Nephron (organoid): Measurements from ENCODE around the gene GPR162.
A peak's percentile ranks its signal among the peaks of the same experiment; 100 is the strongest.

Experiments used
- H3K27ac Mint-ChIP-seq, 3 experiments: 2 replicates each; pipeline ENCODE4 v1.8.0; 2020; ENCODE audit warnings: mixed read lengths in 3 of 3, mild to moderate bottlenecking in 2 of 3, moderate library complexity in 1 of 3
- H3K27me3 Mint-ChIP-seq: 2 replicates; pipeline ENCODE4 v1.8.0; 2021; ENCODE audit warnings: low read depth, mild to moderate bottlenecking, moderate library complexity, mixed read lengths
- H3K36me3 Mint-ChIP-seq: 2 replicates; pipeline ENCODE4 v1.8.0; 2020; ENCODE audit warnings: low read depth, mixed read lengths
- H3K4me1 Mint-ChIP-seq: 2 replicates; pipeline ENCODE4 v1.8.0; 2020; ENCODE audit warnings: mixed read lengths
- H3K4me3 Mint-ChIP-seq, 3 experiments: 2 replicates each; pipeline ENCODE4 v1.8.0; 2020; ENCODE audit warnings: mild to moderate bottlenecking in 3 of 3, mixed read lengths in 3 of 3, moderate library complexity in 2 of 3
- H3K9me3 Mint-ChIP-seq: 2 replicates; pipeline ENCODE4 v1.8.0; 2020; ENCODE audit warnings: mixed read lengths
- CTCF ChIP-seq, 3 experiments: fragments of 200-600 bp; sonication (generic); IDR thresholded peaks; one replicate each; pipeline ENCODE4 v1.5.0; 2021; ENCODE audit warnings: antibody characterized with exemption in 3 of 3; ENCODE audit not compliant: unreplicated experiment in 3 of 3

GPR162 gene

DNA sequence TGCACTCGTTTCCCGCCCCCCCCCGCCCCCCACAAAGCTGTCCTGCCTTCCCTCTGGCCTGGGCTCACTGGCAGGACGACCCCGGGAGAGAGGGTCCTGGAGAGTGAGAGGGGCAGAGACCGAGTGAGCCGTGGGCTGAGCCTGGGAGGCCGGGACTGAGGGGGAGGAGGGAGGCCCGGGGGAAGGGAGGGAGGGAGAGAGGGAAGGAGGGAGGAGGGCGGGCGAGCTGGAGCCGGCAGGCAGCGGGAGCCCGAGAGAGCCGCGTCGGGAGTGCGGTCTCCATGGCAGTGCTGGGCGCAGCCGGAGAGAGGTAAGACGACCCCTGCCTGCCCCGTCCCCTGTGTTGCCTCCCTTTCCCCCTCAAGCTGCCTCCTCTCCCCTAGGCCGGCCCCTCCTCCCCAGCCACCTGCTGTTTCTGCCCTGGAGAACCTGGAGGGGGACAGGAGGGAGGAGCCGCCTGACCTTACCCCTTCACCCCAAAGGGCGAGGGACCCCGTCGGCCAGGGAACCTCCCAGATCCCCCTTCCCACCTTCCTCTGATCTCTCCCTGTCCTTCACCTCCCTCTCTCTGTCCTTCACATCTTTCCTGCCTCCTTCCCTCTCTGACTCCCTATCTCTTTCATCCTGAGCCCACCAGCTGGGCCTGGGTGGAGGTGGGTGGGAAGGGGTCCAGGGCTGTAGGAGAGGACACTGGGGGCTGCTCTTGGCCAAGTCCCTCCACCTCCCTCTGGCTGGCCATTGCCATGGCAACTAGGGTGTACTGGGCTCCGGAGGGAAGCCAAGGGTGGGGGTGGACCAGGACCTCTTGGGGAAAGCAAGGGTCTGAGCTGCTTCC is at the start of gene GPR162:
Gene GPR162, plus strand, starts transcription at position 231 of the 835 bp plus-strand sequence. CDS start 2,078 bp downstream, outside the sequence.
- peak within 1 kb of the TSS; percentile 84 to 86 (median 85) for H3K4me3 Mint-ChIP-seq
- H3K9me3 Mint-ChIP-seq, result no peaks in the 10 kb centered on the region
- peaks cover 57% of the 10 kb centered on the region for H3K4me1 Mint-ChIP-seq
- H3K36me3 Mint-ChIP-seq, result peaks cover 4% of the 10 kb centered on the region
- H3K27me3 Mint-ChIP-seq, result peaks cover 4% of the 10 kb centered on the region
- no peak for TF ChIP-seq CTCF (IDR thresholded peaks at IDR 0.05; ENCODE audit: unreplicated experiment in 3 of 3)
- peak within 1 kb of the TSS; percentile 90 to 98 (median 91) for H3K27ac Mint-ChIP-seq

- Mint-ChIP-seq H3K36me3 (peaks cover 55% of the 10 kb centered on the region), H3K27ac (no peak within 1 kb of the TSS), H3K4me3 (peak within 1 kb of the TSS; percentile 61 to 73 (median 64)), H3K9me3 (no peaks in the 10 kb centered on the region), H3K4me1 (peaks cover 35% of the 10 kb centered on the region), H3K27me3 (peaks cover 23% of the 10 kb centered on the region)
- TF ChIP-seq CTCF (IDR thresholded peaks at IDR 0.05; ENCODE audit: unreplicated experiment in 3 of 3), result no peak
These were observed 49.3 kb upstream of the GPR162 start, which contains the start of gene LAG3 for GRCh38 chr12:6772331-6772695. TSS of gene LAG3 (plus strand) at chr12:6772520. CDS start at chr12:6772853, 333 bp downstream.

GRCh38 chr12:6772726-6773589 is 48.7 kb upstream of the GPR162 start:
- TF ChIP-seq CTCF (IDR thresholded peaks at IDR 0.05; ENCODE audit: unreplicated experiment in 3 of 3), result no peak

GRCh38 chr12:6773590-6774351 is 47.9 kb upstream of the GPR162 start:
- TF ChIP-seq CTCF (IDR thresholded peaks at IDR 0.05; ENCODE audit: unreplicated experiment in 3 of 3), result no peak
- peaks cover 49% of the 10 kb centered on the region for H3K36me3 Mint-ChIP-seq
- peaks cover 33% of the 10 kb centered on the region for H3K4me1 Mint-ChIP-seq
- H3K9me3 Mint-ChIP-seq, result no peaks in the 10 kb centered on the region
- H3K27ac Mint-ChIP-seq, result no peak overlapping the region
- H3K27me3 Mint-ChIP-seq, result peaks cover 23% of the 10 kb centered on the region
- H3K4me3 Mint-ChIP-seq, result peak overlapping the region; percentile 53 to 64 (median 61)

More at GRCh38 chr12:6772726-6773589, 48.7 kb upstream of the GPR162 start:
- Mint-ChIP-seq H3K36me3 (peaks cover 55% of the 10 kb centered on the region), H3K27ac (no peak overlapping the region), H3K27me3 (peaks cover 23% of the 10 kb centered on the region), H3K4me1 (peaks cover 32% of the 10 kb centered on the region), H3K9me3 (no peaks in the 10 kb centered on the region), H3K4me3 (peak overlapping the region; percentile 53 to 64 (median 61))

DNA sequence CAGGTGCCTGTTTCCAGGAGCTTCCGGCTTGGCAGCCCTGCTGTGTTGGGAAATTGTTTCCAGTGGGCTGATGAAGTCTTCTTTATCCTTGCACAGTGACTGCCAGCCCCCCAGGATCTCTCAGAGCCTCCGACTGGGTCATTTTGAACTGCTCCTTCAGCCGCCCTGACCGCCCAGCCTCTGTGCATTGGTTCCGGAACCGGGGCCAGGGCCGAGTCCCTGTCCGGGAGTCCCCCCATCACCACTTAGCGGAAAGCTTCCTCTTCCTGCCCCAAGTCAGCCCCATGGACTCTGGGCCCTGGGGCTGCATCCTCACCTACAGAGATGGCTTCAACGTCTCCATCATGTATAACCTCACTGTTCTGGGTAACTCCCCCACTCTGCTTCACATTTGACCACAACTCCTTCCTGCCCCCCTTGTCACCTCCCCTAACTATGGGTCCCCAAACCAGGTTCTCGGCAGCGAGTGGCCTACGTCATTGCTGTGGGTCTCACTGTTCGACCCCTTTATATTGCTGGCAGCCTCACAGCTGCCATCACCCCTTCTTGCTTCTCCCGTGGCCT is 47.0 kb upstream of the GPR162 start:
- Mint-ChIP-seq H3K9me3 (no peaks in the 10 kb centered on the region), H3K27me3 (peaks cover 23% of the 10 kb centered on the region), H3K4me3 (peak overlapping the region; percentile 10 to 66 (median 14)), H3K36me3 (peaks cover 41% of the 10 kb centered on the region), H3K27ac (peak overlapping the region in 2 of 3 experiments; percentile 19 to 28), H3K4me1 (peaks cover 35% of the 10 kb centered on the region)
- TF ChIP-seq CTCF (IDR thresholded peaks at IDR 0.05; ENCODE audit: unreplicated experiment in 3 of 3), result no peak
